GM23338 (cell line): ENCODE results near the gene AMDHD1. TPM values are rescaled to one million over a fixed set of nuclear protein-coding genes. Genes with fewer than 3 reads are reported as not detected.

Experiments used
- ATAC-seq: fragments of 200-7000 bp; cut with Tn5 transposase; 3 replicates; pipeline ENCODE4 v1.9.1; 2020
- DNase-seq: peaks from one replicate; pipeline ENCODE4 v3.0.0-alpha.2; 2015; ENCODE audit warnings: low spot score
- H2AFZ ChIP-seq: fragments of 200-600 bp; sonication (generic); 2 replicates; pipeline ENCODE4 v1.8.0; 2016; ENCODE audit warnings: antibody characterized with exemption, mild to moderate bottlenecking, moderate library complexity
- H3F3A ChIP-seq: fragments of 200-600 bp; sonication (generic); replicated peaks from 2 replicates; pipeline ENCODE4 v1.8.0; 2017; ENCODE audit warnings: antibody characterized with exemption, mixed run types, low read depth
- H3K27ac ChIP-seq: fragments of 200-600 bp; sonication (generic); 2 replicates; pipeline ENCODE4 v1.6.1; 2016; ENCODE audit warnings: low read depth
- H3K27me3 ChIP-seq: fragments of 200-600 bp; sonication (generic); 2 replicates; pipeline ENCODE4 v1.8.0; 2016; ENCODE audit warnings: mild to moderate bottlenecking, mixed run types, moderate library complexity; ENCODE audit not compliant: insufficient read depth
- H3K36me3 ChIP-seq: fragments of 200-600 bp; sonication (generic); 2 replicates; pipeline ENCODE4 v1.8.0; 2016; ENCODE audit warnings: mild to moderate bottlenecking; ENCODE audit not compliant: insufficient read depth
- H3K4me1 ChIP-seq: fragments of 200-600 bp; sonication (generic); 2 replicates; pipeline ENCODE4 v1.8.0; 2016; ENCODE audit warnings: mild to moderate bottlenecking, moderate library complexity; ENCODE audit not compliant: insufficient read depth
- H3K4me2 ChIP-seq: fragments of 200-600 bp; sonication (generic); 2 replicates; pipeline ENCODE4 v1.7.1; 2017; ENCODE audit warnings: mixed run types
- H3K4me3 ChIP-seq: fragments of 200-600 bp; sonication (generic); 2 replicates; pipeline ENCODE4 v1.6.1; 2016; ENCODE audit warnings: mixed run types
- H3K79me2 ChIP-seq: fragments of 200-600 bp; sonication (generic); replicated peaks from 2 replicates; pipeline ENCODE4 v1.8.0; 2017; ENCODE audit warnings: mild to moderate bottlenecking; ENCODE audit not compliant: insufficient read depth
- H3K9me2 ChIP-seq: fragments of 200-600 bp; sonication (generic); 2 replicates; pipeline ENCODE4 v1.8.0; 2017; ENCODE audit not compliant: insufficient read depth
- H4K20me1 ChIP-seq: fragments of 200-600 bp; sonication (generic); replicated peaks from 2 replicates; pipeline ENCODE4 v1.8.0; 2017; ENCODE audit warnings: mild to moderate bottlenecking; ENCODE audit not compliant: insufficient read depth
- H3K27ac Mint-ChIP-seq: 2 replicates; pipeline ENCODE4 v1.8.0; 2020; ENCODE audit warnings: inconsistent platforms, mild to moderate bottlenecking, moderate library complexity, mixed read lengths
- H3K27me3 Mint-ChIP-seq: 3 replicates; pipeline ENCODE4 v1.8.0; 2022; ENCODE audit warnings: low read depth, mild to moderate bottlenecking, moderate library complexity, mixed read lengths, inconsistent platforms; ENCODE audit not compliant: insufficient read depth, poor library complexity
- H3K36me3 Mint-ChIP-seq: 3 replicates; pipeline ENCODE4 v1.8.0; 2021; ENCODE audit warnings: low read depth, mild to moderate bottlenecking, inconsistent platforms, moderate library complexity, mixed read lengths
- H3K4me1 Mint-ChIP-seq: 3 replicates; pipeline ENCODE4 v1.8.0; 2020; ENCODE audit warnings: mild to moderate bottlenecking, inconsistent platforms, mixed read lengths
- H3K4me3 Mint-ChIP-seq: 3 replicates; pipeline ENCODE4 v1.8.0; 2021; ENCODE audit warnings: moderate library complexity, mild to moderate bottlenecking, inconsistent platforms, mixed read lengths
- H3K9me3 Mint-ChIP-seq: 3 replicates; pipeline ENCODE4 v1.8.0; 2020; ENCODE audit warnings: moderate library complexity, mild to moderate bottlenecking, inconsistent platforms, mixed read lengths
- CTCF ChIP-seq, 2 experiments: fragments of 200-600 bp in 1 of 2; sonication (generic) in 1 of 2; conservative IDR thresholded peaks; 2 replicates each; pipeline versions ENCODE4 v1.5.1 to v1.6.1; 2016 to 2017; ENCODE audit warnings: antibody characterized with exemption in 2 of 2, low read depth in 2 of 2, mild to moderate bottlenecking in 2 of 2, moderate library complexity in 1 of 2
- EZH2 ChIP-seq: fragments of 200-600 bp; sonication (generic); IDR thresholded peaks from one replicate; pipeline ENCODE4 v1.8.0; 2017; ENCODE audit warnings: antibody characterized with exemption, mild to moderate bottlenecking, low read depth; ENCODE audit not compliant: unreplicated experiment
- STAT1 ChIP-seq: IDR thresholded peaks from one replicate; pipeline ENCODE4 v1.6.1; 2016; ENCODE audit warnings: antibody characterized with exemption; ENCODE audit not compliant: unreplicated experiment
- ZNF331 ChIP-seq: fragments of 250-450 bp; sonication (Bioruptor Pico); IDR thresholded peaks from 2 replicates; pipeline ENCODE4 v1.5.0; 2020; ENCODE audit warnings: low read depth, mild to moderate bottlenecking, moderate library complexity
- ZNF462 ChIP-seq: fragments of 250-450 bp; sonication (Bioruptor Pico); IDR thresholded peaks from 2 replicates; pipeline ENCODE4 v1.5.0; 2020; ENCODE audit warnings: mild to moderate bottlenecking, moderate library complexity
- polyA plus RNA-seq: library from polyadenylated mRNA; unstranded; fragments of >200 nt; fragmentation: Nextera tagmentation; extraction: Ambion mirVana; gene quantifications from 2 replicates; pipeline ENCODE4 v1.2.1, GENCODE V29; 2016
- total RNA-seq: library from RNA; depleted of rRNA; stranded (reverse); fragments of >200 nt; shearing (Covaris generic); gene quantifications from 2 replicates; pipeline ENCODE4 v1.2.3, GENCODE V29; 2014

Gene AMDHD1
- total and polyA plus RNA-seq, 2 experiments from 2014 or later: 0.21 to 0.24 TPM

- TF ChIP-seq STAT1: no peak
- TF ChIP-seq EZH2: no peak
- TF ChIP-seq ZNF331 (CRISPR knock-in tag): no peak
- TF ChIP-seq CTCF (conservative IDR thresholded peaks at IDR 0.05; ENCODE audit: low read depth in 2 of 2): no peak
These were observed 52.3 kb downstream of the AMDHD1 start (continued) for GRCh38 chr12:95995238-95996031.

- Histone ChIP-seq H3K9me2 (no peaks in the 10 kb centered on the region), H3K4me1 (no peaks in the 10 kb centered on the region), H3K4me2 (no peak within 1 kb of the TSS), H3K36me3 (no peaks in the 10 kb centered on the region), H2AFZ (no peak within 1 kb of the TSS), H3K4me3 (no peak within 1 kb of the TSS), H3K27ac (no peak within 1 kb of the TSS), H3K27me3 (no peaks in the 10 kb centered on the region), H3F3A (no peaks in the 10 kb centered on the region), H4K20me1 (peaks cover 3% of the 10 kb centered on the region; the same call in 1 of the 2 replicates), H3K79me2 (no peaks in the 10 kb centered on the region)
- H3K4me3 Mint-ChIP-seq: no peak within 1 kb of the TSS
- H3K4me1 Mint-ChIP-seq: peaks cover 8% of the 10 kb centered on the region
- ATAC-seq: no peak
- DNase-seq: no peak
- H3K36me3 Mint-ChIP-seq: peaks cover 5% of the 10 kb centered on the region; the same call in 1 of the 3 replicates
- H3K27me3 Mint-ChIP-seq: peaks cover 2% of the 10 kb centered on the region
- no peak within 1 kb of the TSS for H3K27ac Mint-ChIP-seq
- no peak for TF ChIP-seq ZNF462 (CRISPR knock-in tag)
- H3K9me3 Mint-ChIP-seq: no peaks in the 10 kb centered on the region
These were observed 53.0 kb downstream of the AMDHD1 start, which contains the start of gene HAL for GRCh38 chr12:95996034-95996658. TSS of gene HAL (minus strand) at chr12:95996344. CDS start at chr12:95995910, 434 bp downstream.
